GM19397 (cell line): ENCODE data around the gene NUP214.
A peak's percentile ranks its signal among the peaks of the same experiment; 100 is the strongest.
"Not testable (repeated sequence)": the region's sequence is repeated elsewhere in the genome, so short reads cannot be mapped to it uniquely, and the experiment has no call there.

Experiments
- ATAC-seq: cut with Tn5 transposase; IDR thresholded peaks from one replicate; pipeline ENCODE4 v1.9.1; 2021; ENCODE audit warnings: mild to moderate bottlenecking, moderate library complexity; ENCODE audit not compliant: unreplicated experiment

The NUP214 gene

GRCh38 chr9:131158673-131159072, 33.3 kb downstream of the NUP214 start:
- not testable (repeated sequence) for ATAC-seq

- ATAC-seq = no peak
Observed at GRCh38 chr9:131160416-131161112, 35.2 kb downstream of the NUP214 start.

GRCh38 chr9:131161585-131161984, 36.2 kb downstream of the NUP214 start:
- no peak for ATAC-seq

GRCh38 chr9:131162886-131163285, 37.5 kb downstream of the NUP214 start:
- ATAC-seq = no peak

GRCh38 chr9:131165523-131165922, 40.1 kb downstream of the NUP214 start:
- no peak for ATAC-seq

- ATAC-seq = no peak
Observed at GRCh38 chr9:131167146-131167692, 41.8 kb downstream of the NUP214 start.

GRCh38 chr9:131167936-131168335, 42.5 kb downstream of the NUP214 start:
- no peak for ATAC-seq

- ATAC-seq = no peak
Observed at GRCh38 chr9:131169563-131170240, 44.3 kb downstream of the NUP214 start.

GRCh38 chr9:131173995-131174394, 48.6 kb downstream of the NUP214 start:
- ATAC-seq = no peak

GRCh38 chr9:131174681-131175239, 49.4 kb downstream of the NUP214 start:
- no peak for ATAC-seq

GRCh38 chr9:131177898-131178297, 52.5 kb downstream of the NUP214 start:
- peak; percentile 12 for ATAC-seq

- ATAC-seq = peak; percentile 71
Observed at GRCh38 chr9:131178382-131178781, 53.0 kb downstream of the NUP214 start.

GRCh38 chr9:131178926-131179325, 53.5 kb downstream of the NUP214 start:
- no peak for ATAC-seq

- no peak for ATAC-seq
Observed at GRCh38 chr9:131179561-131180219, 54.3 kb downstream of the NUP214 start.

GRCh38 chr9:131180454-131180853, 55.1 kb downstream of the NUP214 start:
- no peak for ATAC-seq

- ATAC-seq = no peak
Observed at GRCh38 chr9:131181091-131181681, 55.8 kb downstream of the NUP214 start.

- no peak for ATAC-seq
Observed at GRCh38 chr9:131185924-131186323, 60.5 kb downstream of the NUP214 start.

GRCh38 chr9:131186622-131187021, 61.2 kb downstream of the NUP214 start:
- no peak for ATAC-seq

- ATAC-seq = no peak
Observed at GRCh38 chr9:131187957-131188356, 62.6 kb downstream of the NUP214 start.

GRCh38 chr9:131188976-131189375, 63.6 kb downstream of the NUP214 start:
- ATAC-seq = no peak

GRCh38 chr9:131190191-131190590, 64.8 kb downstream of the NUP214 start:
- no peak for ATAC-seq
